ENCODE measurements around the gene SORCS2. TPM values are rescaled to one million over a fixed set of nuclear protein-coding genes. Genes with fewer than 3 reads are reported as not detected.

SORCS2 gene
- total RNA-seq, 5 donors from 2014 or later (not counting 1 experiment from before 2014, with no cell fraction given), result 0.22 TPM; not detected in 4

DNA sequence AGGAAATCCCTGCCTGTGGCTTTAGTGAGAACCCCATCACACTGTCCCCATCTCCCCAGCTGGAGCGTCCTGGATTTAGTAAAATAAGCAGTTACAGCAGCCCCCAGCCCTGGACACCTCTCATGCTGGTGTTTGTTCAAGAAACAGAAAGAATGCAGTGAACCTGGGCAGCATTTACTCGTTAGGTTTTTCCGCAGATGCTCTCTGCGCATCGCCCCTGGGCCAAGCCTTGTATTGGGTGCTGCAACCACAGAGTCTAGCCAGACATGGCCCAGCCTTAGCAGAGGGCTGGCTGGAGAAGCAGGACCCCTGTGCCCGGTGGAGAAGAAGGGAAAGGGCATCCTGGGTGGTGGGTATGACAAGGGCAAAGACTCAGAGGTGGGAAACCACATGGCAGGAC, 378.7 kb downstream of the SORCS2 start:
- Histone ChIP-seq H3K36me3 (ENCODE audit: control insufficient read depth in 2 of 2, extremely low read depth in 1 of 2, insufficient read depth in 1 of 2, low read length in 1 of 2) (no peaks in the 10 kb centered on the region), H3K27ac (ENCODE audit: low read length) (no peak overlapping the region), H3K4me3 (ENCODE audit: control insufficient read depth in 1 of 2, extremely low read depth in 1 of 2, low read length in 1 of 2) (no peak overlapping the region), H3K9me3 (no peaks in the 10 kb centered on the region), H3K27me3 (replicated peaks in 1 of 2; ENCODE audit: control insufficient read depth in 2 of 2, extremely low read depth in 1 of 2, insufficient read depth in 2 of 2, low read length in 1 of 2) (peaks cover 0 to 20% of the 10 kb centered on the region in 2 experiments), H3K4me1 (ENCODE audit: control insufficient read depth in 1 of 2, extremely low read depth in 1 of 2, insufficient read depth in 2 of 2, low read length in 2 of 2) (no peaks in the 10 kb centered on the region)
- ATAC-seq (replicated peaks in 1 of 4) (no peak), DNase-seq (no peak)
- Mint-ChIP-seq H3K4me1 (no peaks in the 10 kb centered on the region), H3K36me3 (peaks cover 4% of the 10 kb centered on the region), H3K9me3 (peaks cover 5 to 9% (median 6%) of the 10 kb centered on the region in 3 donors), H3K4me3 (no peak overlapping the region), H3K27me3 (peaks cover 0 to 15% of the 10 kb centered on the region in 2 donors), H3K27ac (no peak overlapping the region)
- ChIA-PET CTCF (no interaction called here), POLR2A (no interaction called here)
- WGBS (ENCODE audit: insufficient coverage), result 80% methylated on average over 5 of the region's 6 CpGs

DNA sequence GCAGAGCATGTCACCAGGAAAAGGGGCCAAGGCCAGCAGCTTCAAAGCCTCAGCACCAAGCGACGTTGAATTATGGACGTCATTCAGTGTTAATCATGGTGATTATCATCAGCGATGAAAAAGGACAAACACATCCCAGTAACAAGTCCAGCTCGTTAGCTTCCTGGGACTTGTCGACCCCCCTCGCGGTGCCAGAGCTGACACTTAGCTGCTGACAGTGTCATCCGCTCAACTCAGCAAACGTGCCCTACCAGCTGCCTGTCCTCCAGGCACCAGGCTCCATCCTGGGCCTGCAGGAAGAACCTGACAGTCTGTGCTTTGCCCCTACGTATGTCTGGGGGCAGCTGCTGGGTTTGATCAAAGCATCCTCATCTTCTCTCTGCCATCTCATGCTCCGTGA, 379.4 kb downstream of the SORCS2 start:
- CTCF ChIA-PET, result no interaction called here
- ATAC-seq (replicated peaks in 1 of 4) (no peak), DNase-seq (no peak)

DNA sequence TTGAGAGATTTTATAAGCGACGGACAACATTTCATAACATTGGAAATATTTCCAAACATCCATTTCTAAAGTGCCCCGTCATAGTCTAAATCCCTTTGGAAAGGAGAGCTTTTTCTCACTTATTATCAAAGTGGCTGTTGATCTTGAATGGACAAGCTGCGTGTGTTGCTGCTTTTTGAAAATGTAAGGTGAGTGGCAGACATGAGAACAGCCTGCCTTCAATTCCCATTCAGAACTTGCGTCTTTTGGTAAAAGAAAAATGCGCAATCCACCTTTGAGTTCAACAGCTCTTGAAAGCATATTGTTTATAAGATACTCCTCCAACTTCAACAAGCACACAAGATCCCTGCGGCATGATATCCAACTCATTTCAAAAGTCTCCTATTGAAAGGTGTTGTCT, 380.6 kb downstream of the SORCS2 start:
- H3K27me3 ChIP-seq (replicated peaks in 1 of 2; ENCODE audit: control insufficient read depth in 2 of 2, extremely low read depth in 1 of 2, insufficient read depth in 2 of 2, low read length in 1 of 2), result peaks cover 0 to 20% of the 10 kb centered on the region in 2 experiments
- H3K36me3 Mint-ChIP-seq, result peaks cover 4% of the 10 kb centered on the region
- no peak overlapping the region for H3K4me3 Mint-ChIP-seq
- no peaks in the 10 kb centered on the region for H3K9me3 ChIP-seq
- POLR2A ChIA-PET, result no interaction called here
- no peaks in the 10 kb centered on the region for H3K4me1 ChIP-seq (ENCODE audit: control insufficient read depth in 1 of 2, extremely low read depth in 1 of 2, insufficient read depth in 2 of 2, low read length in 2 of 2)
- H3K27ac ChIP-seq (ENCODE audit: low read length), result no peak overlapping the region
- peaks cover 0 to 15% of the 10 kb centered on the region in 2 donors for H3K27me3 Mint-ChIP-seq
- H3K27ac Mint-ChIP-seq, result no peak overlapping the region
- ATAC-seq (replicated peaks in 1 of 4) (no peak), DNase-seq (no peak)
- CTCF ChIA-PET, result no interaction called here
- peaks cover 22 to 25% (median 23%) of the 10 kb centered on the region in 3 donors for H3K9me3 Mint-ChIP-seq
- no peak overlapping the region for H3K4me3 ChIP-seq (ENCODE audit: control insufficient read depth in 1 of 2, extremely low read depth in 1 of 2, low read length in 1 of 2)
- no peaks in the 10 kb centered on the region for H3K36me3 ChIP-seq (ENCODE audit: control insufficient read depth in 2 of 2, extremely low read depth in 1 of 2, insufficient read depth in 1 of 2, low read length in 1 of 2)
- no CpG with 5 or more reads among the region's 7 CpGs for WGBS (ENCODE audit: insufficient coverage)
- no peaks in the 10 kb centered on the region for H3K4me1 Mint-ChIP-seq

More for the DNA sequence above, 379.4 kb downstream of the SORCS2 start:
- POLR2A ChIA-PET, result no interaction called here
- H3K4me1 Mint-ChIP-seq, result no peaks in the 10 kb centered on the region
- Histone ChIP-seq H3K4me1 (ENCODE audit: control insufficient read depth in 1 of 2, extremely low read depth in 1 of 2, insufficient read depth in 2 of 2, low read length in 2 of 2) (no peaks in the 10 kb centered on the region), H3K27me3 (replicated peaks in 1 of 2; ENCODE audit: control insufficient read depth in 2 of 2, extremely low read depth in 1 of 2, insufficient read depth in 2 of 2, low read length in 1 of 2) (peaks cover 0 to 20% of the 10 kb centered on the region in 2 experiments), H3K4me3 (ENCODE audit: control insufficient read depth in 1 of 2, extremely low read depth in 1 of 2, low read length in 1 of 2) (no peak overlapping the region), H3K36me3 (ENCODE audit: control insufficient read depth in 2 of 2, extremely low read depth in 1 of 2, insufficient read depth in 1 of 2, low read length in 1 of 2) (no peaks in the 10 kb centered on the region), H3K27ac (ENCODE audit: low read length) (no peak overlapping the region), H3K9me3 (no peaks in the 10 kb centered on the region)
- peaks cover 4% of the 10 kb centered on the region for H3K36me3 Mint-ChIP-seq
- peaks cover 12 to 16% (median 13%) of the 10 kb centered on the region in 3 donors for H3K9me3 Mint-ChIP-seq
- H3K4me3 Mint-ChIP-seq, result no peak overlapping the region
- no peak overlapping the region for H3K27ac Mint-ChIP-seq
- WGBS (ENCODE audit: insufficient coverage), result 60% methylated on average over 12 of the region's 12 CpGs
- H3K27me3 Mint-ChIP-seq, result peaks cover 0 to 15% of the 10 kb centered on the region in 2 donors

DNA sequence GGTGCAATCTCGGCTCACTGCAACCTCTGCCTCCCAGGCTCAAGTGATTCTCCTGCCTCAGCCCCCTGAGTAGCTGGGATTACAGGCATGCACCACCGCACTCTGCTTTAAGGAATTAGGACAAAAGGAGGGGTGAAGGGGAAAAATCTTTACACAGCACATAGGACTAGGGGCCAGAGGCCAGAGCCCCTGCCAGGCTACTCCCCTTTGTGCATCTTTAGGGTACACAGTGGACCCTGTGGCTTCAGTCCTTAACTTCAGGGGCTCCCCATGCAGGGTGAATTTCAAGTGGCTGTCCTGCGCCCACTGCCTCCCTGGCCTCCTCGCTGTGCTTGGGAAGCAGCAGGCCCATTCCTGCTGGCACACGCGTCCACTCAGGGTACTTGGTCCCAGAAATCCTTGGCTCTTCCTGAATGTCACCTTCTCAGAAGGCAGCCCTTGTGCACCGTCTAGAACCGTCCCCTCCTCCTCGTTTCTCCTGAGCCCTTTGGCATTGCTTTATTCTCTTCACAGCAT, 381.3 kb downstream of the SORCS2 start:
- Histone ChIP-seq H3K4me1 (ENCODE audit: control insufficient read depth in 1 of 2, extremely low read depth in 1 of 2, insufficient read depth in 2 of 2, low read length in 2 of 2) (no peaks in the 10 kb centered on the region), H3K27me3 (replicated peaks in 1 of 2; ENCODE audit: control insufficient read depth in 2 of 2, extremely low read depth in 1 of 2, insufficient read depth in 2 of 2, low read length in 1 of 2) (peaks cover 0 to 20% of the 10 kb centered on the region in 2 experiments), H3K27ac (ENCODE audit: low read length) (no peak overlapping the region), H3K9me3 (no peaks in the 10 kb centered on the region), H3K4me3 (ENCODE audit: control insufficient read depth in 1 of 2, extremely low read depth in 1 of 2, low read length in 1 of 2) (no peak overlapping the region), H3K36me3 (ENCODE audit: control insufficient read depth in 2 of 2, extremely low read depth in 1 of 2, insufficient read depth in 1 of 2, low read length in 1 of 2) (no peaks in the 10 kb centered on the region)
- no peak for DNase-seq
- ChIA-PET POLR2A (no interaction called here), CTCF (no interaction called here)
- no peaks in the 10 kb centered on the region for H3K4me1 Mint-ChIP-seq
- H3K27me3 Mint-ChIP-seq, result peaks cover 0 to 15% of the 10 kb centered on the region in 2 donors
- ATAC-seq (replicated peaks in 1 of 4), result no peak
- peaks cover 22 to 32% (median 31%) of the 10 kb centered on the region in 3 donors for H3K9me3 Mint-ChIP-seq
- WGBS (ENCODE audit: insufficient coverage), result 75% methylated on average over 8 of the region's 9 CpGs
- H3K27ac Mint-ChIP-seq, result no peak overlapping the region
- no peak overlapping the region for H3K4me3 Mint-ChIP-seq
- peaks cover 8% of the 10 kb centered on the region for H3K36me3 Mint-ChIP-seq

DNA sequence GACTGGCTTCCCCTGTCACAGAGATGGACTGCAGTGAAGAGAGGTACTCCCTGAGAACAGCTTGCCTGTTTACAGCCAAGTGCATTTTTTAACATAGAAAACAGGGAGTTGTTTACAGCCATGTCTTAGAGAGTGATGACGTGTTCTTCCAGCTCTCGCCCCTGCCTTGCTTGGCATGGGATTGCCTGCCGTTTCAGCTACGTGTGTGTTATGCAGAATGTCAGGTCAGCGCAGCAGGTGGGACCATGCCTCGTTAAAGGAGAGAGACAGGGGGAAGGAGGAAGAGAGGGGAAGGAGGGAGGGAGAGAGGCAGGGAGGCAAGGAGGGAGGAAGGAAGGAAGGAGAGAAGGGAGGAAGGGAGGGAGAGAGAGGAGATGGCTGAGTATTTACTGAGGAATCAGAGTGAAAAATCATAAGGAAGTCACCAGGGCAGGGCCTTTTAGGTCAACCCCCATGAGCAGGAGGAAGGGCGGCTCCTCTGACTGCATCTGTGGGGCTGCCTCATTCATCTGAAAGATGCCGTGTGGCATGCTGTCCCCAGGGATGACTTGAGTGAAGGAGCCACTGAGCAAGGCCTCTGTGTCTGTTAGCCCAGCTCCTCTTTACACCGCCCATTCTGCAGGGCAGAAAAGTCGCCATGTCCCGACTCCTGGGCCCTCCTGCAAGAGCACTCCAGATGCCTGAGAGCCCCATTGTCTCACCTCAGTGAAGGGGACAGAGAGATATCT, 382.1 kb downstream of the SORCS2 start:
- H3K4me3 ChIP-seq (ENCODE audit: control insufficient read depth in 1 of 2, extremely low read depth in 1 of 2, low read length in 1 of 2), result no peak overlapping the region
- H3K4me1 Mint-ChIP-seq, result no peaks in the 10 kb centered on the region
- ATAC-seq (replicated peaks in 1 of 4) (no peak), DNase-seq (no peak)
- no peak overlapping the region for H3K4me3 Mint-ChIP-seq
- H3K4me1 ChIP-seq (ENCODE audit: control insufficient read depth in 1 of 2, extremely low read depth in 1 of 2, insufficient read depth in 2 of 2, low read length in 2 of 2), result no peaks in the 10 kb centered on the region
- H3K27ac Mint-ChIP-seq, result no peak overlapping the region
- peaks cover 0 to 20% of the 10 kb centered on the region in 2 experiments for H3K27me3 ChIP-seq (replicated peaks in 1 of 2; ENCODE audit: control insufficient read depth in 2 of 2, extremely low read depth in 1 of 2, insufficient read depth in 2 of 2, low read length in 1 of 2)
- WGBS (ENCODE audit: insufficient coverage), result 74% methylated on average over 11 of the region's 11 CpGs
- CTCF ChIA-PET, result no interaction called here
- H3K27me3 Mint-ChIP-seq, result peaks cover 0 to 15% of the 10 kb centered on the region in 2 donors
- H3K36me3 ChIP-seq (ENCODE audit: control insufficient read depth in 2 of 2, extremely low read depth in 1 of 2, insufficient read depth in 1 of 2, low read length in 1 of 2), result no peaks in the 10 kb centered on the region
- H3K9me3 ChIP-seq, result no peaks in the 10 kb centered on the region
- POLR2A ChIA-PET, result no interaction called here
- H3K9me3 Mint-ChIP-seq, result peaks cover 23 to 39% (median 37%) of the 10 kb centered on the region in 3 donors
- H3K27ac ChIP-seq (ENCODE audit: low read length), result no peak overlapping the region
- H3K36me3 Mint-ChIP-seq, result peaks cover 8% of the 10 kb centered on the region

DNA sequence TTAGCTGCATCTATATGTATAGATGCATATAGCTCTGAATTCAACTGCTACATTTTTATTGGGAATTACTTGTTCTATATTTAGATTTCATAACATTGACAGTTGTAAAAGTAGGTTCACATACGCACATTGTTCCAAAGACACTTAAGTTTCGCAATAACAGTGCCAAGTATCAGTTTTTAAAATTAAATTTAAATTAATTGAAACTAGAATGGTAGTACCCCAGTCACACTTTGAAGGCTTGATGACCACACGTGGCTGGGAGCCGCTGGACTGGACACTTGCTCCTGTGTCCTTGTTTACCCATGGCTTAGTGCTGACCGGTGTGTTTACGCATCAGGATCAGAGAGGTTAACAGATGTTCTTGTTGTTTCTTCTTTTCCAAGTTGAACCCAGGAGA, 383.1 kb downstream of the SORCS2 start:
- ChIA-PET POLR2A (no interaction called here), CTCF (no interaction called here)
- no peaks in the 10 kb centered on the region for H3K36me3 ChIP-seq (ENCODE audit: control insufficient read depth in 2 of 2, extremely low read depth in 1 of 2, insufficient read depth in 1 of 2, low read length in 1 of 2)
- no peaks in the 10 kb centered on the region for H3K4me1 ChIP-seq (ENCODE audit: control insufficient read depth in 1 of 2, extremely low read depth in 1 of 2, insufficient read depth in 2 of 2, low read length in 2 of 2)
- Mint-ChIP-seq H3K27me3 (peaks cover 0 to 14% of the 10 kb centered on the region in 2 donors), H3K4me3 (no peak overlapping the region), H3K4me1 (no peaks in the 10 kb centered on the region), H3K27ac (no peak overlapping the region), H3K36me3 (peaks cover 8% of the 10 kb centered on the region), H3K9me3 (peaks cover 27 to 44% (median 41%) of the 10 kb centered on the region in 3 donors)
- H3K27me3 ChIP-seq (replicated peaks in 1 of 2; ENCODE audit: control insufficient read depth in 2 of 2, extremely low read depth in 1 of 2, insufficient read depth in 2 of 2, low read length in 1 of 2), result peaks cover 0 to 14% of the 10 kb centered on the region in 2 experiments
- no peak for DNase-seq
- no peak overlapping the region for H3K4me3 ChIP-seq (ENCODE audit: control insufficient read depth in 1 of 2, extremely low read depth in 1 of 2, low read length in 1 of 2)
- no CpG with 5 or more reads among the region's 6 CpGs for WGBS (ENCODE audit: insufficient coverage)
- no peak overlapping the region for H3K27ac ChIP-seq (ENCODE audit: low read length)
- ATAC-seq (replicated peaks in 1 of 4), result no peak
- no peaks in the 10 kb centered on the region for H3K9me3 ChIP-seq
